Measurements from ENCODE around the gene RDH13.

- no peak for TF ChIP-seq TAF1 (IDR thresholded peaks at IDR 0.05; ENCODE audit: borderline replicate concordance, low read depth, low read length)
- no peak for TF ChIP-seq POLR2A (IDR thresholded peaks at IDR 0.05; ENCODE audit: low read depth, low read length)
- TF ChIP-seq POLR2AphosphoS5 (IDR thresholded peaks at IDR 0.05; ENCODE audit: low read depth, low read length) = no peak
Observed at GRCh38 chr19:55000761-55001160, 62.2 kb downstream of the RDH13 start.

Data from GM12892 (cell line).